HL-60 (cell line): Measurements from ENCODE around the gene ITPRIP.

ENCODE experiments used
- CTCF ChIP-seq: IDR thresholded peaks from one replicate; pipeline ENCODE4 v1.5.1; 2011; ENCODE audit warnings: low read length, control low read depth, inconsistent platforms; ENCODE audit not compliant: insufficient read depth
- POLR2AphosphoS5 ChIP-seq: IDR thresholded peaks from 2 replicates; pipeline ENCODE4 v1.6.1; 2012; ENCODE audit warnings: low read depth
- REST ChIP-seq: IDR thresholded peaks from 2 replicates; pipeline ENCODE4 v1.6.1; 2012; ENCODE audit warnings: low read depth; ENCODE audit not compliant: insufficient replicate concordance

GRCh38 chr10:104333728-104334373 lies 4.4 kb downstream of the ITPRIP start:
- no peak for TF ChIP-seq CTCF
- TF ChIP-seq POLR2AphosphoS5 = no peak
- TF ChIP-seq REST = no peak
